Measurements from ENCODE around the gene GLDN.

DNA sequence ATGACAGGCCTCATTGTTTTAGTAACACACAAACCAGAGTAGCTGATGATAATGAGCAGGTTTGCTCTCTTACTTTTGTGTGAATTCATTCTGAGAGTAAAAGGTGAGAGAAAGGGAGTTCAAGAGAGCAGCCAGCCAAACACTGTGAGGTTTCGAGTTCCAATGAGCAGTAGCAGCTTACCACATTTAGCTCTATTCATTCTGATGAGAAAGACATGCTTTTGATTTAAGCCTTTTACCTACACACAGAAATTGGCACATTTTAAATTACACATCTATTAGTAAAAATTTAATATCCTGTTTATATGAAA lies 28.0 kb downstream of the GLDN start:
- TF ChIP-seq NR2C1 (IDR thresholded peaks at IDR 0.05) = no peak
- TF ChIP-seq, protein P1, sequence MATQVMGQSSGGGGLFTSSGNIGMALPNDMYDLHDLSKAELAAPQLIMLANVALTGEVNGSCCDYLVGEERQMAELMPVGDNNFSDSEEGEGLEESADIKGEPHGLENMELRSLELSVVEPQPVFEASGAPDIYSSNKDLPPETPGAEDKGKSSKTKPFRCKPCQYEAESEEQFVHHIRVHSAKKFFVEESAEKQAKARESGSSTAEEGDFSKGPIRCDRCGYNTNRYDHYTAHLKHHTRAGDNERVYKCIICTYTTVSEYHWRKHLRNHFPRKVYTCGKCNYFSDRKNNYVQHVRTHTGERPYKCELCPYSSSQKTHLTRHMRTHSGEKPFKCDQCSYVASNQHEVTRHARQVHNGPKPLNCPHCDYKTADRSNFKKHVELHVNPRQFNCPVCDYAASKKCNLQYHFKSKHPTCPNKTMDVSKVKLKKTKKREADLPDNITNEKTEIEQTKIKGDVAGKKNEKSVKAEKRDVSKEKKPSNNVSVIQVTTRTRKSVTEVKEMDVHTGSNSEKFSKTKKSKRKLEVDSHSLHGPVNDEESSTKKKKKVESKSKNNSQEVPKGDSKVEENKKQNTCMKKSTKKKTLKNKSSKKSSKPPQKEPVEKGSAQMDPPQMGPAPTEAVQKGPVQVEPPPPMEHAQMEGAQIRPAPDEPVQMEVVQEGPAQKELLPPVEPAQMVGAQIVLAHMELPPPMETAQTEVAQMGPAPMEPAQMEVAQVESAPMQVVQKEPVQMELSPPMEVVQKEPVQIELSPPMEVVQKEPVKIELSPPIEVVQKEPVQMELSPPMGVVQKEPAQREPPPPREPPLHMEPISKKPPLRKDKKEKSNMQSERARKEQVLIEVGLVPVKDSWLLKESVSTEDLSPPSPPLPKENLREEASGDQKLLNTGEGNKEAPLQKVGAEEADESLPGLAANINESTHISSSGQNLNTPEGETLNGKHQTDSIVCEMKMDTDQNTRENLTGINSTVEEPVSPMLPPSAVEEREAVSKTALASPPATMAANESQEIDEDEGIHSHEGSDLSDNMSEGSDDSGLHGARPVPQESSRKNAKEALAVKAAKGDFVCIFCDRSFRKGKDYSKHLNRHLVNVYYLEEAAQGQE (IDR thresholded peaks at IDR 0.05; ENCODE audit: low read depth, low read length) = no peak
- no peak for TF ChIP-seq MXI1 (IDR thresholded peaks at IDR 0.05; ENCODE audit: low read depth, low read length)
- no peak for TF ChIP-seq ZNF274 (IDR thresholded peaks at IDR 0.05; ENCODE audit: insufficient read depth, insufficient read length)
- TF ChIP-seq RB1 (IDR thresholded peaks at IDR 0.05; ENCODE audit: borderline replicate concordance) = no peak
- no peak for TF ChIP-seq BMI1 (IDR thresholded peaks at IDR 0.05; ENCODE audit: borderline replicate concordance)
- TF ChIP-seq MYB (IDR thresholded peaks at IDR 0.05; ENCODE audit: borderline replicate concordance, low read depth, low read length) = no peak
